Measurements from ENCODE around the gene UBL3.

- TF ChIP-seq EZH2phosphoT487 (IDR thresholded peaks at IDR 0.05) (no peak), CTCF (IDR thresholded peaks at IDR 0.05) (no peak)
Observed at GRCh38 chr13:29846475-29847256, 3.8 kb downstream of the UBL3 start.

Data from neural progenitor cell (in vitro differentiated cells).